COR-L47 (cell line): ENCODE data around the gene POLD4.
"Not testable (repeated sequence)": the region's sequence is repeated elsewhere in the genome, so short reads cannot be mapped to it uniquely, and the experiment has no call there.

Experiments used
- DNase-seq: peaks from one replicate; lab custom pipeline; 2025; lab: John Stamatoyannopoulos, UW

The POLD4 gene

DNA sequence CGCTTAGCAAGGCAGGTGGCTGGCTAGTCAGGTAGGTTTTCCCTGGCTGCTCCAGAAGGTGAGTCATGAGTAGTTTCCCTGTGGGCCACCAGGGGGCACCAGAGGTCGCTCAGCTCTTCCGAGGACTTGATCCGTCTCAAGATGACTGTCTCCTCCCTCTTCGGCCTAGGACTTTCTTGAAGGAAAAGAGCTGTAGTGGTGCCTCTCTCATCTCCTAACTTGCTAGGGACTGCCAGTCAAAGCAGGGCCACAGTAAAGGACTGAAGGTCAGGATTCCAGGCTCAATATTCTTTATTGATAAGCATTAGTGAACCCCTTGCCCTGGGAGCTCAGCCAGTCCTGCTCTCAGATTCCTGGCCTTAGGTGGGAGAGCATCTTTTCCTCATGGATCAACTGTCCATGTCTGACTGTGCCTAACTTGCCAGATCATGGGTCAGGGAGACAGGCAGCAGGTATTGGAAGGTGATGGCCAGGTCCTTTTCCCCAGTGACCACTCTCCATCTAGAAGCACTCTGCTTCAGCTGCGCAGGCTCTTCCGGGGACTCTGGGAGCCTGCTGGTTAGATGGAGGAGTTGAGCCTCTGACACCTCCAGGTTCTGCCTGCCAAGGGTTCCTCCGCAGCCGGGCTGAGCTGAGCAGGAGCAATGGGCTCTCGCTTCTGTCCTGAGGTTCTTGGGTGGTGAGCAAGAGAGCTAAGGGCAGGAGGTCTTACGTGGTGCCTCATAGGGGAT lies 1.9 kb downstream of the POLD4 start:
- DNase-seq: peak; percentile 43

DNA sequence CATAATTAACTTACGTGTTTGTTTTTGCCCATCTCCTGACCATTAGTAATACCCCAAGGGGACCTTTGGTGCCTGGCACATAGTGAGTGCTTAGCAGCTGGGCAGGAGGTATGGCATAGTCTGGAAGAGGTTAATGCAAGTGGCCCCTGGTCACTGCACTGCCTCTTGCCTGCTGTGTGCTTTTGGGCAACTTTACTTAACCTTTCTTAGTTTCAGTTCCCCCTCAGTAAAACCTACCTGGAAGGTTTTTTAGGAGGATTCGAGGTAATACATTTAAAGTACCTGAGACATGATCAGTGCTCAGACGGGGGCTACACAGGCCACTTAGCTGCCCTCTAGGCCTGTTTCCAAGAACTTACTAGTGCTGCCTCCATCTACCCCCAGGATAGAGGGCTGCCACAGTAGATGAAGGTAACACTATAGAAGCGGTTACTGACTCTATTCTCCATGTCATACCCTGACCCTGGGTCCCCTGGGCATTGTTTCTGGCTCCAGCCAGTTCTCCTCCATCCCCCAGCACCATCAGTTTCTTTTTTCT lies 3.3 kb downstream of the POLD4 start:
- DNase-seq: no peak

- DNase-seq: no peak
These were observed 3.9 kb downstream of the POLD4 start for GRCh38 chr11:67349457-67349856.

DNA sequence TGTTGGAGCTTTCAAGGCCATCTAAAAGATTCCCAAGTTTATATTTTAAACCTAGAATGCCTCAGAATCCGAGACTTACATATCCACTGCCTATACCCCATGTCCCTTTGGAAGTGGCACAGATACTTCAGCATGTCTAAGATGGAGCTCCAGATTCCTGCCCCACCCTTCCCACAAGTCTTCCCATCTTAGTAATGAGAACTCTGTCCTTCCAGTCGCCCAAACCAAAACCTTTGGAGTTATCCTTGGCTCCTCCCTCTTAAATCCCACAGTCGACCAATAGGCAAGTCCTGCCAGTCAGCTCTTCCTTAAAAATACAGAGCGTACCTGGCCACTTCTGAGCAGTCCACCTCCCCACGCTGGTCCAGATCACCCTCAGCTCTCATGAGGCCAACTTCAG lies 4.3 kb downstream of the POLD4 start:
- DNase-seq: no peak

- DNase-seq: no peak
These were observed 5.2 kb downstream of the POLD4 start for GRCh38 chr11:67347964-67348749.

DNA sequence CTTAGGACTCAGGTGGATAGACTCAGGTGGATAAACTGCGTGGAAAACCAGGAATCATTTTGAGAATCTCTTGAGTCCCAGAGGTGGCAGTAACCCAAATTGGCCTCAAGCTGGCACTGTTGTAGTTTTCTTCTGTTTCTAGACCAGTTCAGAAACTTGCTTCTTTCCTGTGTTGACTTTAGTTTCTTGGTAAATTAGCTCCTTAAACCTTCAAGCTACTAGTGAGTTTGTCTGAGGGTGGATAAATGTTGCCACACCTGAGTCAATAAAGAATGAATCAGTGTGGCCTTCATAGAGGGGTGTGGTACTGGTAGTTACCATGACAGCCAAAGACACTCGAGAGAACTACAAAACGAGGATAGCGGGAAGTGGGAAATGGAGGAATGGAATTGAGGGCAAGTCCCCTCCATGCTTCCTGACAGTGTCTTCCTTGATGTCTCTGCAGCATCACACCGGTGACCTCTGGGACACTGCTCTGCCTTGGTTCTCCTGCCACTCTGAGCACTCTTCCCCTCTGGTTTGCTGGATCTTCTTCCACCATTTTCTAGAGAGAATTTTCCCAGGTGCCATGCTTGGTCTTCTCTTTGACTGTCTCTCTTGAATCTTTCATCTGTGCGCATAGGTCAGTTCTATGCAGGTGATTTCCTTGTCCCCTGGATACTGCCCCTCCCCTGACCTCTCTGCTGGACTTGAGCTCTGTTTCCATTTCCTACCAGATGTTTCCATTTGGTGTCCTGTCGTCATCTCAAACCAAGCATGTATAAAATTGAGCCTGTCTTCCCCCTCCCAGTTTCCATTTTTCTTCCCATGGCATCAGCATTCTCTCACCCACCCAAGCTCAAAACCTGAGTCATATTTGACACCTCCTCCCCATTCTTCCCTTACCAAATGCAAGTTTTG lies 7.2 kb downstream of the POLD4 start:
- DNase-seq: peak; percentile 36

DNA sequence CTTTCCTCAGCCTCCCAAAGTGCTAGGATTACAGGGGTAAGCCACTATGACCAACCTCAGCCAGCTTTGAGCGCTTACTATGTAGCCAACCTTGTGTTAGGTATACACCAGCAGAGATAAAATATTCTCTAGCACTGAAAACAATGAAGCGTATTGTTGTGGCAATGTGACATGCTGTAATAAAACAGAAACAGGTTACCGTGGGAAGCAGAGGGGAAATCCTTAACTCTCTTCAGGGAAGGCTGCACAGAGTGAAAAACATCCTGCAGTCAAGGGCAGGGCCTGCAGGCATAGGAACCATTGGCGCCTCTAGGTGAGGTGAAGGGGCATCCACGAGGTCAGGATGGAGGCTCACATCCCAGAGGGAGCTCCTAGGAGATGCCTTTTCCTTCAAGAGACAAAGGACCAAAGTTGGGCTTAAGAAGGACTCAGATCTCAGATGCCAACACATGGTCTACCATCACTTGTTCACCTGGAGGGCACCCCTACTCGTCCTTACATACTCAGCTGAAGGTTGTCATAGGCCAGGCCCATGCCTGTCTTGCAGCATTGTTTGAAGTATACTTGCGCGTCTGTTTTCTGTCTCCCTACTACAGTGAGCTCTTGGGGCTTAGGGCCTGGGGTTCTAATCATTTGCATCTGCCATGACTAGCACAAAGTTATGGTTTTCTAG lies 8.0 kb downstream of the POLD4 start:
- no peak for DNase-seq

- no peak for DNase-seq
These were observed 9.1 kb downstream of the POLD4 start for GRCh38 chr11:67344264-67344663.

GRCh38 chr11:67337257-67337656 lies 16.1 kb downstream of the POLD4 start:
- DNase-seq: no peak

DNA sequence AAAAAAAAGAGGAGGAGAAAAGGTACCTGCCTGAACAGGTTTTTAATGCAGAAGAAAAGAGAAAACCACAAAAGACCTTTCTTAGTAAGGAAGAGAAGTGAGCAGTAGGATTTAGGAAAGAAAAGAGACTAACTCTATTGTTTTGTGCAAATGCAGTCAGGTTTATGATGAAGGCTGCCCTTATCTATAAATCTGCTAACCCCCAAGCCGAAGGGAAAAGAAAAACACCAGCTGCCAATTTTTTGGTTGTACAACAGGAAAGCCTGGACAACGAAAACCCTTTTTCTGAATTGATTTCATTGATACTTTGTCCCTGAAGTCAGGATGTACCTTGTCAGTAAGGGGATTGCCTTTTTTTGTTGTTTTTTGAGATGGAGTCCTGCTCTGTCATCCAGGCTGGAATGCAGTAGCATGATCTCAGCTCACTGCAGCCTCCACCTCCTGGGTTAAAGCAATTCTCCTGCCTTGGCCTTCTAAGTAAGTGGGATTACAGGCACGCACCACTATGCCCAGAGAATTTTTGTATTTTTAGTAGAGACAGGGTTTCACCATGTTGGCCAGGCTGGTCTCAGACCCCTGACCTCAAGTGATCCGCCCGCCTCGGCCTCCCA lies 21.2 kb downstream of the POLD4 start:
- DNase-seq: no peak

DNA sequence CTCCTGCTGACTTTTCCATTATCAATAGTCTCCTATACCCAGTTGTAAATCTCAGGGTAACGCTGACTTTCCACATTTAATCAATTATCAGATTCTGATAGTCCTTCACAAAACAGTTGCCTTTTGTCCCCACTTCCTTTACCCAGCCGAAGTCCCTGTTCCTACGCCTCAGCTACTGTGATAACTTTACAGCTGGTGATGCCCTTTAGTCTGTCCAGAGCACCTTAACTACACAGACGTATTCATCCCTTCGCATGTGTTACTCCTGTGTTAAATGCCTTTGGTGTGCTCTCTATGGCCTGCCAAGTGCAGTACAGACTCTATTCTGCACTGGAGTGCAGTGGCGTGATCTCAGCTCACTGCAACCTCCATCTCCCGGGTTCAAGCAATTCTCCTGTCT lies 29.8 kb downstream of the POLD4 start:
- no peak for DNase-seq

- no peak for DNase-seq
These were observed 31.3 kb downstream of the POLD4 start for GRCh38 chr11:67322049-67322448.

GRCh38 chr11:67321313-67321871 lies 32.0 kb downstream of the POLD4 start:
- no peak for DNase-seq

GRCh38 chr11:67320691-67321090 lies 32.7 kb downstream of the POLD4 start:
- no peak for DNase-seq

DNA sequence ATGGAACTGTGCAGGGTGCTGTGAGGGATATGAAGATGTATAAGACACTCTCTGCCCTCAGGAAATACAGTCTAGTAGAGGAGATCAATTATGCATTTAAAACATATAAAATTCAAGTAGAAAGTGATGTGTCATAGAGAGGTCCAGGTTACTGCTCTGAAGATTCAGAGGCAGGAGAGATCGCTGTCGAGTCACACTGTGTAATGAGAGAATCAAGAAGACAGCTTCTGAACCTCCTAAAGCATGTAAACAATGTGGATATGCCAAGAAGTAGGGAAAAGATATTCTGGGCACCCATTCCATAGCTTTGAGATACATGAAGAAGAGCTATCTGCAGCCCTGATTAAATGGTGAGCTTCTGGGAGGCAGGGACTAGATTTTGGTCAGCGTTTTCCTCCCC lies 33.3 kb downstream of the POLD4 start:
- no peak for DNase-seq

DNA sequence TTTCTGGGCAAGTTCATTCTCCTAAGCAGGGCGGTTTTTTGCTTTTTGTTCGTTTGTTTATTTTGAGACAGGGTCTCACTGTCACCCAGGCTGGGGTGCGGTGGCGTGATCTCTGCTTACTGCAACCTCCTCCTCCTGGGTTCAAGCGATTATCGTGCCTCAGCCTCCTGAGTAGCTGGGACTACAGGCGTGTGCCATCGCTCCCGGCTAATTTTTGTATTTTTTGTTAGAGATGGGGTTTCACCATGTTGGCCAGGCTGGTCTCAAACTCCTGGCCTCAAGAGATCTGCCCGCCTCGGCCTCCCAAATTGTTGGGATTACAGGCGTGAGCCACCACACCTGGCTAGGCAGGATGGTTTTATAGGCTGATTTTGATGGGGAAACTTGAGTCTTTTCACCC lies 34.5 kb downstream of the POLD4 start:
- not testable (repeated sequence) for DNase-seq

GRCh38 chr11:67317888-67318555 lies 35.3 kb downstream of the POLD4 start:
- no peak for DNase-seq

DNA sequence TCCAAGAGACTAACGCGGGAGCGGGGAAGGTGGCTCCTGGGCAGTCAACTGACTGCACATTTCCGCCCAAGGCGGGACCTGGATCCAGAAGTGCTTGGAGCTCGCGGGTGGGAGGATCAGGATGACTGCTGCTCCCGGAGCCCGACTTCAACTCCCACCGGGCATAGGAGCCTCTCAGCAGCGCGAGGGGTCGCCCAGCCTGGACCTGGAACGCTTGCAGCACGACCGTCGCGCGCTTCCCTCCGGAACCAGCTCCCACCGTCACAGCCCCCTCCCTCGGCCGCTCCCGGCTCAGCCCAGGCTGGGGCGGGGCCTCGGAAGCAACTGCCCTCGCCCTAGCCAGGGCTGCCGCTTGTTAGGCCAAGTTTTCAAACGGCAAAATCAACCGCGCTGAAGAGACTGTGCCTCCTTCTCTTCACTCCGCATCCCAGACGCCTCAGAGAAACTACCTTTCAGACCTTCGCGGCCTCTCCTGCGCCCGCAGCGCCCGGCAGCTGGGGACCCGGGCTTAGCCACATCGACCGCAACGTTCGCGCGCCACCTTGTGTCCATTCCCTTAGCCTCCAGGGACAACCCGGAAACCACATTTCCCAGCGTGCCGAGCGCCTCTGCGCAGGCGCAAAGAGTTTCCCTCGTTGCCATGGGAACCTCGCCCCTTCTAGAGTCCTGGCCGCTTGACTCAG lies 36.0 kb downstream of the POLD4 start:
- DNase-seq: peak; percentile 96

DNA sequence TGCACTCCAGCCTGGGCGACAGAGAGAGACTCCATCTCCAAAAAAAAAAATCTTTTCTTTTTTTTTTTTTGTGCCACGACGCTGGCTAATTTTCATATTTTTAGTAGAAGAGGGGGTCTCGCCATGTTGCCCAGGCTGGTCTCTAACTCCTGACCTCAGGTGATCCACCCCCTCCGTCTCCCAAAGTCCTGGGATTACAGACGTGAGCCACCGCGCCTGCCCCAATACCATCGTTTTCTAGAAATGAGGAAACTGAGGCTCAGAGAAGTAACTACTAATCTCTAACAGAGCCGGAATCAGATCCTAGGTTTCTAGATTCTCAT lies 36.5 kb downstream of the POLD4 start:
- DNase-seq: no peak

- DNase-seq: no peak
These were observed 37.9 kb downstream of the POLD4 start for GRCh38 chr11:67315325-67315909.
